ENCODE measurements around the gene CLEC4G. TPM values are rescaled to one million over a fixed set of nuclear protein-coding genes. Genes with fewer than 3 reads are reported as not detected.

CLEC4G gene
- total RNA-seq, 1 experiment from 2014 or later: not detected

DNA sequence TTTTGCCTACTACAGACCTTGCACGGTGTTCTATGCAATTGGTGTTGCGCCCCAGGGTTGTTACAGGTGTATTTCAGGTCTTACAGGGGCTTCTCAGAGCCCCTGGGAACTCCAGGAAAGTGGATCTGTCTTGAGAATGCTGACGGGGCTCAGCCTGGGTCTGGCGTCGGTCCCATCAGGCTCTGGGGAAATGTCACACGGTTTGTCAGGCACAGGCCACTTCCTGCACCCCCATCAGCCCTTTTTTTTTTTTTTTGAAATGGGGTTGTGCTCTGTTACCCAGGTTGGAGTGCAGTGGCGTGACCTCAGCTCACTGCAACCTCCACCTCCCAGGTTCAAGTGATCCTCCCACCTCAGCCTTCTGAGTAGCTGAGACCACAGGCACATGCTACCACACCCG is 13.2 kb downstream of the CLEC4G start:
- Histone ChIP-seq H3K9me3 (ENCODE audit: insufficient read depth, low read depth) (0 out of 2 replicates have a peak, but pooled peaks cover 3% of the 10 kb centered on the region), H3K4me2 (no peak overlapping the region), H3K4me1 (replicated peaks; ENCODE audit: insufficient read depth) (no peaks in the 10 kb centered on the region), H3K79me2 (ENCODE audit: low read depth) (no peaks in the 10 kb centered on the region), H3K27me3 (ENCODE audit: insufficient read depth, low read depth) (peaks cover 11% of the 10 kb centered on the region; the same call in 1 of the 2 replicates), H2AFZ (no peak overlapping the region), H4K20me1 (ENCODE audit: insufficient read depth) (no peaks in the 10 kb centered on the region), H3K9me2 (ENCODE audit: insufficient read depth) (no peaks in the 10 kb centered on the region), H3F3A (ENCODE audit: insufficient read depth, low read depth) (no peaks in the 10 kb centered on the region), H3K36me3 (ENCODE audit: low read depth) (no peaks in the 10 kb centered on the region), H3K27ac (no peak overlapping the region), H3K4me3 (no peak overlapping the region)
- TF ChIP-seq EZH2 (IDR thresholded peaks at IDR 0.05; ENCODE audit: low read depth): no peak
- TF ChIP-seq, protein P1, sequence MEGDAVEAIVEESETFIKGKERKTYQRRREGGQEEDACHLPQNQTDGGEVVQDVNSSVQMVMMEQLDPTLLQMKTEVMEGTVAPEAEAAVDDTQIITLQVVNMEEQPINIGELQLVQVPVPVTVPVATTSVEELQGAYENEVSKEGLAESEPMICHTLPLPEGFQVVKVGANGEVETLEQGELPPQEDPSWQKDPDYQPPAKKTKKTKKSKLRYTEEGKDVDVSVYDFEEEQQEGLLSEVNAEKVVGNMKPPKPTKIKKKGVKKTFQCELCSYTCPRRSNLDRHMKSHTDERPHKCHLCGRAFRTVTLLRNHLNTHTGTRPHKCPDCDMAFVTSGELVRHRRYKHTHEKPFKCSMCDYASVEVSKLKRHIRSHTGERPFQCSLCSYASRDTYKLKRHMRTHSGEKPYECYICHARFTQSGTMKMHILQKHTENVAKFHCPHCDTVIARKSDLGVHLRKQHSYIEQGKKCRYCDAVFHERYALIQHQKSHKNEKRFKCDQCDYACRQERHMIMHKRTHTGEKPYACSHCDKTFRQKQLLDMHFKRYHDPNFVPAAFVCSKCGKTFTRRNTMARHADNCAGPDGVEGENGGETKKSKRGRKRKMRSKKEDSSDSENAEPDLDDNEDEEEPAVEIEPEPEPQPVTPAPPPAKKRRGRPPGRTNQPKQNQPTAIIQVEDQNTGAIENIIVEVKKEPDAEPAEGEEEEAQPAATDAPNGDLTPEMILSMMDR (conservative IDR thresholded peaks at IDR 0.05): no peak
- ChIA-PET POLR2A (ENCODE audit: unreplicated experiment) (no interaction called here), CTCF (no interaction called here)
- BruUV-seq (replicated peaks): no TSS peak
- intact Hi-C loops (cut with micrococcal nuclease; ENCODE audit: unreplicated experiment): no loop called here
- DNase-seq: no peak

DNA sequence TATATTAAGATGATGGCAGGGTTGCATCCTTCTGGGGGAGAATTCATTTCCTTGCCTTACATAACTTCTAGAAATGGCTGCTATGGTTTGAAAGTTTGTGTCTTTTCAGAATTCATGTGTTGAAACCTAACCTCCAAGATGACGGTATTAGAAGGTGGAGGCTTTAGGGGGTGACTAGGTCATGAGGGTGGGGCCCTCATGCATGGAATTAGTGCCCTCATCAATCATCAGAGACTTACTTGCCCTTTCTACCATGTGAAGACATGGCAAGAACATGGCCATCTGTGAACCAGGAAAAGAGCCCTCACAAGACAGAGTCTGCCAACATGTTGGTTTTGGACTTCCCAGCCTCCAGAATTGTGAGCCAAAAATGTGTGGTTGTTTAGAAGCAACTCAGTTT is 15.1 kb downstream of the CLEC4G start:
- ChIA-PET POLR2A (ENCODE audit: unreplicated experiment) (no interaction called here), CTCF (no interaction called here)
- Histone ChIP-seq H3K36me3 (ENCODE audit: low read depth) (no peaks in the 10 kb centered on the region), H3K27ac (no peak overlapping the region), H3K9me3 (ENCODE audit: insufficient read depth, low read depth) (0 out of 2 replicates have a peak, but pooled peaks cover 3% of the 10 kb centered on the region), H3K4me1 (replicated peaks; ENCODE audit: insufficient read depth) (no peaks in the 10 kb centered on the region), H4K20me1 (ENCODE audit: insufficient read depth) (no peaks in the 10 kb centered on the region), H3K79me2 (ENCODE audit: low read depth) (no peaks in the 10 kb centered on the region), H3K9me2 (ENCODE audit: insufficient read depth) (no peaks in the 10 kb centered on the region), H2AFZ (no peak overlapping the region), H3K4me2 (no peak overlapping the region), H3F3A (ENCODE audit: insufficient read depth, low read depth) (no peaks in the 10 kb centered on the region), H3K27me3 (ENCODE audit: insufficient read depth, low read depth) (peaks cover 5% of the 10 kb centered on the region; the same call in 1 of the 2 replicates), H3K4me3 (no peak overlapping the region)
- no peak for DNase-seq
- BruUV-seq (replicated peaks): no TSS peak
- TF ChIP-seq, protein P1 (conservative IDR thresholded peaks at IDR 0.05): no peak
- no peak for TF ChIP-seq EZH2 (IDR thresholded peaks at IDR 0.05; ENCODE audit: low read depth)
- intact Hi-C loops (cut with micrococcal nuclease; ENCODE audit: unreplicated experiment): no loop called here

- POLR2A ChIA-PET (ENCODE audit: unreplicated experiment): interaction anchor here (0.7 kb wide), 1 partner anchor 156 kb away, joined by 4 read pairs; no protein-coding TSS in a partner anchor
- intact Hi-C loops (cut with micrococcal nuclease; ENCODE audit: unreplicated experiment): no loop called here
- Histone ChIP-seq H3K4me3 (no peak overlapping the region), H3K4me2 (no peak overlapping the region), H3K4me1 (replicated peaks; ENCODE audit: insufficient read depth) (no peaks in the 10 kb centered on the region), H3K9me2 (ENCODE audit: insufficient read depth) (no peaks in the 10 kb centered on the region), H3F3A (ENCODE audit: insufficient read depth, low read depth) (no peaks in the 10 kb centered on the region), H3K27ac (no peak overlapping the region), H3K9me3 (ENCODE audit: insufficient read depth, low read depth) (0 out of 2 replicates have a peak, but pooled peaks cover 3% of the 10 kb centered on the region), H3K79me2 (ENCODE audit: low read depth) (no peaks in the 10 kb centered on the region), H3K27me3 (ENCODE audit: insufficient read depth, low read depth) (peaks cover 5% of the 10 kb centered on the region; the same call in 1 of the 2 replicates), H4K20me1 (ENCODE audit: insufficient read depth) (no peaks in the 10 kb centered on the region), H2AFZ (no peak overlapping the region), H3K36me3 (ENCODE audit: low read depth) (no peaks in the 10 kb centered on the region)
- TF ChIP-seq, protein P1 (conservative IDR thresholded peaks at IDR 0.05): no peak
- TF ChIP-seq EZH2 (IDR thresholded peaks at IDR 0.05; ENCODE audit: low read depth): no peak
- CTCF ChIA-PET: no interaction called here
- no peak for DNase-seq
- BruUV-seq (replicated peaks): no TSS peak
These were observed 16.2 kb downstream of the CLEC4G start for GRCh38 chr19:7715671-7716070.
